Gastroesophageal sphincter (tissue), 3 donors: ENCODE data around the gene ANKS1A.

Experiments
- CTCF ChIP-seq, 4 experiments: fragments of 200-600 bp in 2 of 4; fragments of 450-650 bp in 2 of 4; sonication (generic) in 1 of 4; IDR thresholded peaks; one replicate each; pipeline ENCODE4 v1.5.1; 2017 to 2019; ENCODE audit warnings: antibody characterized with exemption in 4 of 4, mild to moderate bottlenecking in 2 of 4, moderate library complexity in 2 of 4
- POLR2A ChIP-seq, 2 donors: fragments of 450-650 bp; IDR thresholded peaks; one replicate each; pipeline ENCODE4 v1.6.1; 2017; ENCODE audit warnings: antibody characterized with exemption in 2 of 2, mild to moderate bottlenecking in 2 of 2, moderate library complexity in 1 of 2
- POLR2AphosphoS5 ChIP-seq: sonication (generic); formaldehyde crosslinking; IDR thresholded peaks from one replicate; pipeline ENCODE4 v1.6.1; 2017; ENCODE audit warnings: antibody characterized with exemption

GRCh38 chr6:35051997-35052583 lies 163.0 kb downstream of the ANKS1A start:
- no peak for TF ChIP-seq CTCF (IDR thresholded peaks at IDR 0.05)
- TF ChIP-seq POLR2A (IDR thresholded peaks at IDR 0.05): no peak
- TF ChIP-seq POLR2AphosphoS5: no peak
